HG03175 (cell line): ENCODE data around the gene ZFYVE28.
"Not testable (repeated sequence)": the region's sequence is repeated elsewhere in the genome, so short reads cannot be mapped to it uniquely, and the experiment has no call there.

Source experiments
- ATAC-seq: cut with Tn5 transposase; IDR thresholded peaks from one replicate; pipeline ENCODE4 v1.9.1; 2021; ENCODE audit warnings: mild to moderate bottlenecking, moderate library complexity; ENCODE audit not compliant: unreplicated experiment

ZFYVE28 gene

GRCh38 chr4:2446656-2447564 is 28.5 kb upstream of the ZFYVE28 start:
- no peak for ATAC-seq

- ATAC-seq, result no peak
Observed at GRCh38 chr4:2445571-2445970, 27.1 kb upstream of the ZFYVE28 start.

GRCh38 chr4:2445130-2445529 is 26.7 kb upstream of the ZFYVE28 start:
- ATAC-seq, result no peak

- no peak for ATAC-seq
Observed at GRCh38 chr4:2443956-2444740, 25.7 kb upstream of the ZFYVE28 start.

GRCh38 chr4:2443061-2443730 is 24.8 kb upstream of the ZFYVE28 start:
- ATAC-seq, result no peak

GRCh38 chr4:2442175-2442993 is 23.9 kb upstream of the ZFYVE28 start:
- ATAC-seq, result no peak

GRCh38 chr4:2441393-2442174 is 23.1 kb upstream of the ZFYVE28 start:
- ATAC-seq, result peak; percentile 87

GRCh38 chr4:2438822-2439718 is 20.6 kb upstream of the ZFYVE28 start:
- no peak for ATAC-seq

- no peak for ATAC-seq
Observed at GRCh38 chr4:2437475-2438215, 19.2 kb upstream of the ZFYVE28 start.

- ATAC-seq, result no peak
Observed at GRCh38 chr4:2436761-2437474, 18.5 kb upstream of the ZFYVE28 start.

GRCh38 chr4:2436301-2436700 is 17.9 kb upstream of the ZFYVE28 start:
- no peak for ATAC-seq

GRCh38 chr4:2434420-2434819 is 16.0 kb upstream of the ZFYVE28 start:
- no peak for ATAC-seq

- ATAC-seq, result no peak
Observed at GRCh38 chr4:2433609-2434350, 15.3 kb upstream of the ZFYVE28 start.

GRCh38 chr4:2432991-2433530 is 14.6 kb upstream of the ZFYVE28 start:
- no peak for ATAC-seq

GRCh38 chr4:2432004-2432403 is 13.6 kb upstream of the ZFYVE28 start:
- ATAC-seq, result no peak

GRCh38 chr4:2429945-2430757 is 11.7 kb upstream of the ZFYVE28 start:
- not testable (repeated sequence) for ATAC-seq
